ENCODE measurements around the gene RIMS1. TPM values are rescaled to one million over a fixed set of nuclear protein-coding genes. Genes with fewer than 3 reads are reported as not detected.

The RIMS1 gene
- total and polyA plus RNA-seq, 4 donors = 0.09 to 0.17 TPM; not detected in 2

DNA sequence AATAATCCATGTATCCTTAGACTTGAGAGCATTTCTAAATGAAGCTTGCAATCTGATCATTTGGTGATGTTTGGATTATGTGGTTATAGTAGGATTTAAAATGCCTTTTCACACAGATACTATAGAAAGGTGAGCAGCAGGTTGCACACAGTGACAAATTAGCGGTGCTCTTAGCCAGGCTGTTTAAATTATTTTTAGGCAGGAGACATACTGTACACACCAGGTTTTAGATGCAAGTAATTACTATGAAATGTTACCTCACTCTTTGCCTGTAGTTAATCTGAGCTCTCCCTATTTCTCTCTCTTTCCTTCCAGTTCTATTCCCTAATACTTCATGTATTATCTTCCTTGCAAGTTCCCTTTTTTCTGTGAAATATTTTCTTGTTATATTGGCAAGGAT, 191.7 kb downstream of the RIMS1 start:
- no peak for DNase-seq (ENCODE audit: low spot score)
- H3K27me3 ChIP-seq (ENCODE audit: control insufficient read depth in 4 of 4, insufficient read depth in 4 of 4, low read length in 3 of 4) = peaks cover 0 to 3% (median 0%) of the 10 kb centered on the region in 4 donors
- H3K36me3 ChIP-seq (ENCODE audit: control insufficient read depth in 4 of 4, insufficient read depth in 3 of 4, low read depth in 1 of 4, low read length in 3 of 4) = no peaks in the 10 kb centered on the region
- H3K9ac ChIP-seq (ENCODE audit: low read depth in 1 of 2, low read length in 2 of 2) = no peak overlapping the region
- no peaks in the 10 kb centered on the region for H3K9me3 ChIP-seq (ENCODE audit: control insufficient read depth in 4 of 4, low read length in 3 of 4)
- no peaks in the 10 kb centered on the region for H3K4me1 ChIP-seq (ENCODE audit: control insufficient read depth in 4 of 4, insufficient read depth in 4 of 4, low read length in 3 of 4)
- no peak overlapping the region for H3K4me3 ChIP-seq (ENCODE audit: low read depth in 1 of 3, low read length in 3 of 3)
- WGBS = 88% methylated on average over 1 of the region's 1 CpG
- TF ChIP-seq, protein P1, sequence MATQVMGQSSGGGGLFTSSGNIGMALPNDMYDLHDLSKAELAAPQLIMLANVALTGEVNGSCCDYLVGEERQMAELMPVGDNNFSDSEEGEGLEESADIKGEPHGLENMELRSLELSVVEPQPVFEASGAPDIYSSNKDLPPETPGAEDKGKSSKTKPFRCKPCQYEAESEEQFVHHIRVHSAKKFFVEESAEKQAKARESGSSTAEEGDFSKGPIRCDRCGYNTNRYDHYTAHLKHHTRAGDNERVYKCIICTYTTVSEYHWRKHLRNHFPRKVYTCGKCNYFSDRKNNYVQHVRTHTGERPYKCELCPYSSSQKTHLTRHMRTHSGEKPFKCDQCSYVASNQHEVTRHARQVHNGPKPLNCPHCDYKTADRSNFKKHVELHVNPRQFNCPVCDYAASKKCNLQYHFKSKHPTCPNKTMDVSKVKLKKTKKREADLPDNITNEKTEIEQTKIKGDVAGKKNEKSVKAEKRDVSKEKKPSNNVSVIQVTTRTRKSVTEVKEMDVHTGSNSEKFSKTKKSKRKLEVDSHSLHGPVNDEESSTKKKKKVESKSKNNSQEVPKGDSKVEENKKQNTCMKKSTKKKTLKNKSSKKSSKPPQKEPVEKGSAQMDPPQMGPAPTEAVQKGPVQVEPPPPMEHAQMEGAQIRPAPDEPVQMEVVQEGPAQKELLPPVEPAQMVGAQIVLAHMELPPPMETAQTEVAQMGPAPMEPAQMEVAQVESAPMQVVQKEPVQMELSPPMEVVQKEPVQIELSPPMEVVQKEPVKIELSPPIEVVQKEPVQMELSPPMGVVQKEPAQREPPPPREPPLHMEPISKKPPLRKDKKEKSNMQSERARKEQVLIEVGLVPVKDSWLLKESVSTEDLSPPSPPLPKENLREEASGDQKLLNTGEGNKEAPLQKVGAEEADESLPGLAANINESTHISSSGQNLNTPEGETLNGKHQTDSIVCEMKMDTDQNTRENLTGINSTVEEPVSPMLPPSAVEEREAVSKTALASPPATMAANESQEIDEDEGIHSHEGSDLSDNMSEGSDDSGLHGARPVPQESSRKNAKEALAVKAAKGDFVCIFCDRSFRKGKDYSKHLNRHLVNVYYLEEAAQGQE (IDR thresholded peaks at IDR 0.05) = no peak
- TF ChIP-seq EGR1 (IDR thresholded peaks at IDR 0.05; ENCODE audit: low read depth in 2 of 2) (no peak), YY1 (IDR thresholded peaks at IDR 0.05) (no peak), JUND (IDR thresholded peaks at IDR 0.05) (no peak), GABPA (IDR thresholded peaks at IDR 0.05 in 1 of 2, conservative IDR thresholded peaks at IDR 0.05 in 1 of 2) (no peak), HNF4A (conservative IDR thresholded peaks at IDR 0.05) (no peak), HNF4G (IDR thresholded peaks at IDR 0.05) (no peak), RXRA (IDR thresholded peaks at IDR 0.05) (no peak), FOXA1 (IDR thresholded peaks at IDR 0.05) (no peak), TAF1 (conservative IDR thresholded peaks at IDR 0.05) (no peak), FOXA2 (IDR thresholded peaks at IDR 0.05) (no peak), SP1 (IDR thresholded peaks at IDR 0.05) (no peak), NR2F2 (IDR thresholded peaks at IDR 0.05) (no peak), RAD21 (IDR thresholded peaks at IDR 0.05) (no peak)
- TF ChIP-seq, protein P2, sequence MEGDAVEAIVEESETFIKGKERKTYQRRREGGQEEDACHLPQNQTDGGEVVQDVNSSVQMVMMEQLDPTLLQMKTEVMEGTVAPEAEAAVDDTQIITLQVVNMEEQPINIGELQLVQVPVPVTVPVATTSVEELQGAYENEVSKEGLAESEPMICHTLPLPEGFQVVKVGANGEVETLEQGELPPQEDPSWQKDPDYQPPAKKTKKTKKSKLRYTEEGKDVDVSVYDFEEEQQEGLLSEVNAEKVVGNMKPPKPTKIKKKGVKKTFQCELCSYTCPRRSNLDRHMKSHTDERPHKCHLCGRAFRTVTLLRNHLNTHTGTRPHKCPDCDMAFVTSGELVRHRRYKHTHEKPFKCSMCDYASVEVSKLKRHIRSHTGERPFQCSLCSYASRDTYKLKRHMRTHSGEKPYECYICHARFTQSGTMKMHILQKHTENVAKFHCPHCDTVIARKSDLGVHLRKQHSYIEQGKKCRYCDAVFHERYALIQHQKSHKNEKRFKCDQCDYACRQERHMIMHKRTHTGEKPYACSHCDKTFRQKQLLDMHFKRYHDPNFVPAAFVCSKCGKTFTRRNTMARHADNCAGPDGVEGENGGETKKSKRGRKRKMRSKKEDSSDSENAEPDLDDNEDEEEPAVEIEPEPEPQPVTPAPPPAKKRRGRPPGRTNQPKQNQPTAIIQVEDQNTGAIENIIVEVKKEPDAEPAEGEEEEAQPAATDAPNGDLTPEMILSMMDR (IDR thresholded peaks at IDR 0.05; ENCODE audit: low read depth, low read length, missing input control) = no peak
- TF ChIP-seq, protein P3, sequence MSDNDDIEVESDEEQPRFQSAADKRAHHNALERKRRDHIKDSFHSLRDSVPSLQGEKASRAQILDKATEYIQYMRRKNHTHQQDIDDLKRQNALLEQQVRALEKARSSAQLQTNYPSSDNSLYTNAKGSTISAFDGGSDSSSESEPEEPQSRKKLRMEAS (IDR thresholded peaks at IDR 0.05) = no peak
- TF ChIP-seq, protein P4, sequence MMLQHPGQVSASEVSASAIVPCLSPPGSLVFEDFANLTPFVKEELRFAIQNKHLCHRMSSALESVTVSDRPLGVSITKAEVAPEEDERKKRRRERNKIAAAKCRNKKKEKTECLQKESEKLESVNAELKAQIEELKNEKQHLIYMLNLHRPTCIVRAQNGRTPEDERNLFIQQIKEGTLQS (IDR thresholded peaks at IDR 0.05) = no peak
- TF ChIP-seq, protein P5, sequence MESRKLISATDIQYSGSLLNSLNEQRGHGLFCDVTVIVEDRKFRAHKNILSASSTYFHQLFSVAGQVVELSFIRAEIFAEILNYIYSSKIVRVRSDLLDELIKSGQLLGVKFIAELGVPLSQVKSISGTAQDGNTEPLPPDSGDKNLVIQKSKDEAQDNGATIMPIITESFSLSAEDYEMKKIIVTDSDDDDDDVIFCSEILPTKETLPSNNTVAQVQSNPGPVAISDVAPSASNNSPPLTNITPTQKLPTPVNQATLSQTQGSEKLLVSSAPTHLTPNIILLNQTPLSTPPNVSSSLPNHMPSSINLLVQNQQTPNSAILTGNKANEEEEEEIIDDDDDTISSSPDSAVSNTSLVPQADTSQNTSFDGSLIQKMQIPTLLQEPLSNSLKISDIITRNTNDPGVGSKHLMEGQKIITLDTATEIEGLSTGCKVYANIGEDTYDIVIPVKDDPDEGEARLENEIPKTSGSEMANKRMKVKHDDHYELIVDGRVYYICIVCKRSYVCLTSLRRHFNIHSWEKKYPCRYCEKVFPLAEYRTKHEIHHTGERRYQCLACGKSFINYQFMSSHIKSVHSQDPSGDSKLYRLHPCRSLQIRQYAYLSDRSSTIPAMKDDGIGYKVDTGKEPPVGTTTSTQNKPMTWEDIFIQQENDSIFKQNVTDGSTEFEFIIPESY (IDR thresholded peaks at IDR 0.05) = no peak
- H3K27ac ChIP-seq (ENCODE audit: low read depth in 1 of 2, low read length in 2 of 2) = no peak overlapping the region

Data from liver (tissue), 9 donors.